DOHH2 (cell line): ENCODE data around the gene TTLL9.

Source experiments
- H3F3A ChIP-seq: fragments of 200-600 bp; sonication (generic), shearing (Covaris generic); 2 replicates; pipeline ENCODE4 v1.6.0; 2016; ENCODE audit warnings: antibody characterized with exemption, mild to moderate bottlenecking; ENCODE audit not compliant: control insufficient read depth, insufficient read depth
- H3K27ac ChIP-seq: fragments of 200-600 bp; sonication (generic); 2 replicates; pipeline ENCODE4 v1.5.1; 2014; ENCODE audit warnings: low read depth, mild to moderate bottlenecking, low read length, moderate library complexity
- H3K27me3 ChIP-seq: fragments of 200-600 bp; sonication (generic); 2 replicates; pipeline ENCODE4 v1.6.1; 2014; ENCODE audit warnings: mild to moderate bottlenecking, low read length, mixed read lengths; ENCODE audit not compliant: control insufficient read depth
- H3K36me3 ChIP-seq: fragments of 200-600 bp; sonication (generic); 2 replicates; pipeline ENCODE4 v1.6.1; 2014; ENCODE audit warnings: mild to moderate bottlenecking, low read length, moderate library complexity, mixed read lengths; ENCODE audit not compliant: control insufficient read depth
- H3K4me1 ChIP-seq: fragments of 200-600 bp; sonication (generic); 2 replicates; pipeline ENCODE4 v1.6.1; 2014; ENCODE audit warnings: mild to moderate bottlenecking, low read length, mixed read lengths; ENCODE audit not compliant: control insufficient read depth
- H3K4me2 ChIP-seq: fragments of 200-600 bp; sonication (generic); 2 replicates; pipeline ENCODE4 v1.6.0; 2014; ENCODE audit warnings: mild to moderate bottlenecking, low read length, moderate library complexity
- H3K4me3 ChIP-seq: fragments of 200-600 bp; sonication (generic); 2 replicates; pipeline ENCODE4 v1.5.1; 2014; ENCODE audit warnings: mild to moderate bottlenecking, low read length, mixed read lengths
- H3K79me2 ChIP-seq: fragments of 200-600 bp; sonication (generic); 2 replicates; pipeline ENCODE4 v1.6.1; 2014; ENCODE audit warnings: mild to moderate bottlenecking, low read length, mixed read lengths; ENCODE audit not compliant: control insufficient read depth
- H3K9me2 ChIP-seq: fragments of 200-600 bp; sonication (generic); replicated peaks from 2 replicates; pipeline ENCODE4 v1.6.1; 2014; ENCODE audit warnings: mild to moderate bottlenecking, low read length, mixed read lengths; ENCODE audit not compliant: control insufficient read depth
- H3K9me3 ChIP-seq: fragments of 200-600 bp; sonication (generic); 2 replicates; pipeline ENCODE4 v1.6.1; 2014; ENCODE audit warnings: antibody characterized with exemption, low read length, mixed read lengths; ENCODE audit not compliant: control insufficient read depth, insufficient read depth
- H4K20me1 ChIP-seq: fragments of 200-600 bp; sonication (generic); 2 replicates; pipeline ENCODE4 v1.6.0; 2014; ENCODE audit warnings: low read depth, mild to moderate bottlenecking, antibody characterized with exemption, low read length, moderate library complexity; ENCODE audit not compliant: control insufficient read depth, insufficient read depth
- CTCF ChIP-seq: fragments of 200-600 bp; sonication (generic); IDR thresholded peaks from one replicate; pipeline ENCODE4 v1.5.1; 2014; ENCODE audit warnings: antibody characterized with exemption, mild to moderate bottlenecking, low read depth, low read length; ENCODE audit not compliant: poor library complexity, severe bottlenecking
- EZH2phosphoT487 ChIP-seq: fragments of 200-600 bp; sonication (generic); IDR thresholded peaks from 2 replicates; pipeline ENCODE4 v1.6.1; 2017; ENCODE audit warnings: borderline replicate concordance, mild to moderate bottlenecking, antibody characterized with exemption, low read length, moderate library complexity, mixed read lengths

TTLL9 gene

GRCh38 chr20:31853481-31853880 is 17.0 kb upstream of the TTLL9 start:
- H3K4me1 ChIP-seq: no peaks in the 10 kb centered on the region
- H3K4me2 ChIP-seq: no peak overlapping the region
- no peaks in the 10 kb centered on the region for H3F3A ChIP-seq
- TF ChIP-seq CTCF (no peak), EZH2phosphoT487 (no peak)
- H3K27ac ChIP-seq: no peak overlapping the region
- H4K20me1 ChIP-seq: no peaks in the 10 kb centered on the region
- H3K9me3 ChIP-seq: no peaks in the 10 kb centered on the region
- no peaks in the 10 kb centered on the region for H3K9me2 ChIP-seq
- H3K4me3 ChIP-seq: no peak overlapping the region
- peaks cover 24% of the 10 kb centered on the region for H3K27me3 ChIP-seq
- H3K79me2 ChIP-seq: no peaks in the 10 kb centered on the region
- no peaks in the 10 kb centered on the region for H3K36me3 ChIP-seq

GRCh38 chr20:31856516-31856915 is 13.9 kb upstream of the TTLL9 start:
- Histone ChIP-seq H3K36me3 (no peaks in the 10 kb centered on the region), H3K27me3 (peaks cover 53% of the 10 kb centered on the region), H3K79me2 (no peaks in the 10 kb centered on the region), H3K4me2 (no peak overlapping the region), H3K9me3 (no peaks in the 10 kb centered on the region), H3K27ac (no peak overlapping the region), H3F3A (no peaks in the 10 kb centered on the region), H3K4me3 (no peak overlapping the region), H3K9me2 (no peaks in the 10 kb centered on the region), H3K4me1 (peaks cover 7% of the 10 kb centered on the region), H4K20me1 (no peaks in the 10 kb centered on the region)
- TF ChIP-seq CTCF: no peak
- no peak for TF ChIP-seq EZH2phosphoT487

GRCh38 chr20:31857861-31858759 is 12.3 kb upstream of the TTLL9 start:
- no peak overlapping the region for H3K4me3 ChIP-seq
- H3K79me2 ChIP-seq: no peaks in the 10 kb centered on the region
- no peaks in the 10 kb centered on the region for H3K36me3 ChIP-seq
- no peaks in the 10 kb centered on the region for H3K9me2 ChIP-seq
- H3K4me2 ChIP-seq: no peak overlapping the region
- H3K27me3 ChIP-seq: peaks cover 55% of the 10 kb centered on the region
- H3K9me3 ChIP-seq: no peaks in the 10 kb centered on the region
- TF ChIP-seq EZH2phosphoT487: no peak
- TF ChIP-seq CTCF: no peak
- peaks cover 7% of the 10 kb centered on the region for H3K4me1 ChIP-seq
- no peaks in the 10 kb centered on the region for H4K20me1 ChIP-seq
- H3F3A ChIP-seq: no peaks in the 10 kb centered on the region
- H3K27ac ChIP-seq: no peak overlapping the region
